ENCODE measurements around the gene SPO11.

The SPO11 gene

GRCh38 chr20:57374343-57374930, 44.8 kb downstream of the SPO11 start:
- FAIRE-seq (no peak), DNase-seq (ENCODE audit: low spot score) (no peak)

- no peak for DNase-seq (ENCODE audit: low spot score)
- no peak for FAIRE-seq
Measured at GRCh38 chr20:57374931-57375651, 45.5 kb downstream of the SPO11 start.

- FAIRE-seq (peak; percentile 9), DNase-seq (ENCODE audit: low spot score) (no peak)
Measured at GRCh38 chr20:57375652-57376230, 46.1 kb downstream of the SPO11 start.

DNA sequence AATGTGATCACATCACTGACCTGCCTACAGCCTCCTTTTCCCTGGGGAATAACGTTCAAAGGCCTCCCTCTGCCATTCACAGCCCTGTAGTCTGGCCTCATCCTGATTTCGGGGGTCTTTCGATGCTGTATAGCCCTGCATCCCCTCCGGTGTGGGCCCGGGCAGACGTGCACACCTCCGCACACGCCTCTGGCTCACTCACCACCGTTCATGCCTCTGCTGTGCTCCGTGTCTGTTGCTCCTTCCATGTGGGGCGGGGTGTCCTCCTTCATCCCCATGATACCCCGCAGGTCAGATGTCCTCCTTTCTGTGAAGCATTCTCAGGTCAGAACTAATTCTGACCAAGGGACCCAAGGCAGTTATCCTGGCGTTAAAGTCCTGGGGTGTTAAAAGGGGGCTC, 47.7 kb downstream of the SPO11 start:
- DNase-seq (ENCODE audit: low spot score) (no peak), FAIRE-seq (peak; percentile 32)

- FAIRE-seq = no peak
- DNase-seq (ENCODE audit: low spot score) = no peak
Measured at GRCh38 chr20:57378107-57378506, 48.5 kb downstream of the SPO11 start.

DNA sequence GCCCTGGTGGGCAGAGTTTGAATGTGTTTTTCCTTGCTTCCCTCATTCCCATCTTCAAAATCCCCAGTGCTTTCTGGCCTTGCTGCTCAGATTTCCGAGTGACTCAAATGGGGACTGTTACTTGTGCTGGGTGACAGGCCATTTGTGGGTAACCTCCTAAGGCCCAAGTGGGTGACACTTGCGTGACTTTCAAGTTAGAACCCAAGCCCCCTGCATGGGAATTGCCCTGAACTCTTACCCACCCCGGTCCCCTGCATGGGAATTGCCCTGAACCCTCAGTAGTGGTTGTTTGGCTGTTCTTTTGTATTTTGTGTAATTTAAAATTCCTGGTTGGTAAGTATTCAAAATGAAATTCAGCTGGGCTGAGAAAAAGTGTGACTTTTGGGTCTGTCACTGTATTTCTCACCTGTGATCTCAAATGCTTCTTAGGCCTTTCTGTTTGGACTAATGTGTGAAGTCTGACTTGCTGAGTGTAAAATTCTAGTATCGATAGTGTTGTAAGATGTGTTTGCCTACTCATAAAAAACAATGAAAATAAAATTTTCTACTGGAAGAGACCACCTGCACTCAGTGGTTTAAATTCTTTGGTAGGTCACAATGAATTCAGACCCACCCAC, 49.2 kb downstream of the SPO11 start:
- no peak for FAIRE-seq

GRCh38 chr20:57379263-57379647, 49.7 kb downstream of the SPO11 start:
- DNase-seq (ENCODE audit: low spot score) = no peak
- FAIRE-seq = no peak

More for the DNA sequence above, 49.2 kb downstream of the SPO11 start:
- no peak for DNase-seq (ENCODE audit: low spot score)

GRCh38 chr20:57380081-57380750, 50.6 kb downstream of the SPO11 start:
- FAIRE-seq (no peak), DNase-seq (ENCODE audit: low spot score) (no peak)

GRCh38 chr20:57381596-57382503, 52.2 kb downstream of the SPO11 start:
- no peak for FAIRE-seq
- peak; percentile 89 for DNase-seq (ENCODE audit: low spot score)

DNA sequence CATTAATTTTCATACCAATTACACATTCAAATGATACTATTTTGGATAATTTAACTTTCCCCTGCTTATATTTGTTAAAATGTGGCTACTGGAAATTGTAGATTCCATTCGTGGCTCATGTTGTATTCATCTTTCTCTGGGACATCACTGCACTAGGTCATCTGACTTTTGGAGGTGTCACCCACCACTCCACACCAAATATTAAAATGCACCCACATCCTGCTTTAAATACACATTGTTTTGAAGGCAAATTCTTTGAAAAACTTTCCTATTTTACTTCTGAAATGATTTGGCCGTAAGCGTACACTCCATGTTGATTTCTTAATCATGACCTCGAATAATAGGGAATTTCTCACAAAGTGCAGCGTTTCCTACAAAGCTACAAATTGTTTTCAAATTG, 52.9 kb downstream of the SPO11 start:
- DNase-seq (ENCODE audit: low spot score) (no peak), FAIRE-seq (no peak)

DNA sequence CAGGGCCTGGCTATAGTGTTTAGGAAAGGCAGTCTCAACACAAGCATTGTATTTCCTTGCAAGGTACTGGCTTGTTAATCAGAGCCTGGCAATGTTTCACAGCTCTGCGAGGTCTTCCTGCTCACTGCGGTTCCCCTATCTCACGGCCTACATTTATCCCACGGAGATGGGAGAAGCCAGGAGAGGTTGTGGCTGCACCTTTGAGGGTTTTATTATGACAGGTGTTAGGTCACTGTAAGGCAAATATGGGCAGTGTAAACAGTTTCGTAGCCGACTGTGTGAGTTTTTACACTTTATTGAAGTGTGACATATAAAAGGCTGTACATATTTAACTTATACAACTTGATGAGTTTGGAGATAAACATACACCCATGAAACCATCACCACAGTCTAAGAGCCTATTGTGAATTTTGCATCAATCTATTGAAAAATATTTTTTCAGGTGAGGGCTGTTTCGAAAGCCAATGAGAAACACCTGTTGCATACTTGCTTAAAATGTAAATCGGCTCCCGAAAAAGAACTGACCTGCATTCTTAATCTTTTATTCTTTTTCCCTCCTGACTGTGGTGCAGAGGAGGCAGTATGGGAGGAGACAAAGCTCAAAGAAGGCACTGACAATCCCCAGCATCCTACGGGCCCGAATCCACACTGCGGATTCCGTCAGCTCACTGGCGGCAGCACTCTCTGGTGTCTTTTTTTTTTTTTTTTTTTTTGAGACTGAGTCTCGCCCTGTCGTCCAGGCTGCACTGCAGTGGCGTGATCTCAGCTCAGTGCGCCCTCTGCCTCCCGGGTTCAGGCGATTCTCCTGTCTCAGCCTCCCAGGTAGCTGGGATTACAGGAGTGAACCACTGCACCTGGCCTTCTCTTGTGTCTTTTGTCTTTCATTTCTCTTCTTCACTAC, 54.1 kb downstream of the SPO11 start:
- no peak for FAIRE-seq
- DNase-seq (ENCODE audit: low spot score) = no peak

DNA sequence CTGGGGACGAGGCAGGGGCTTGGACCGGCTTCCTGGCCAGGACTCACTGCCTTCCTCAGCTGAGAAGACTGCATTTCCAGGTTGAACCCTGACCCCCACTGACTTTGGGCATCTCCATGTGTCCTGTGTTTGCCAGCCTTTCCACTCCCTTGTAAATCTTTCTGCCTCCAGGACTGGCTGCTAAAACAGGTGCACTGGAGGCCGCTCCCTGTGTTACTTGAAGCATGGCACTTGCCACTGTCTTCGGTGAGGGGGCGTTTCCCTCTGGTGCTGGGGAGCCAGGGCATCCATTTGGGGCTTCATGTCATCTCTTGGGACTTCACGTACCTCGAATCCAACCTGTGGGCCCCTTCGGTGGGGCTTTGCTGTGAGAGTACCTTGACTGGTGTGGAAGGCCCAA, 54.9 kb downstream of the SPO11 start:
- FAIRE-seq (no peak), DNase-seq (ENCODE audit: low spot score) (no peak)

- DNase-seq (ENCODE audit: low spot score) (no peak), FAIRE-seq (no peak)
Measured at GRCh38 chr20:57384953-57385761, 55.6 kb downstream of the SPO11 start.

GRCh38 chr20:57385940-57386339, 56.3 kb downstream of the SPO11 start:
- FAIRE-seq = no peak

GRCh38 chr20:57386762-57387161, 57.2 kb downstream of the SPO11 start:
- DNase-seq (ENCODE audit: low spot score) (no peak), FAIRE-seq (no peak)

More at GRCh38 chr20:57385940-57386339, 56.3 kb downstream of the SPO11 start:
- no peak for DNase-seq (ENCODE audit: low spot score)

- DNase-seq (ENCODE audit: low spot score) = no peak
- no peak for FAIRE-seq
Measured at GRCh38 chr20:57387463-57387862, 57.9 kb downstream of the SPO11 start.

DNA sequence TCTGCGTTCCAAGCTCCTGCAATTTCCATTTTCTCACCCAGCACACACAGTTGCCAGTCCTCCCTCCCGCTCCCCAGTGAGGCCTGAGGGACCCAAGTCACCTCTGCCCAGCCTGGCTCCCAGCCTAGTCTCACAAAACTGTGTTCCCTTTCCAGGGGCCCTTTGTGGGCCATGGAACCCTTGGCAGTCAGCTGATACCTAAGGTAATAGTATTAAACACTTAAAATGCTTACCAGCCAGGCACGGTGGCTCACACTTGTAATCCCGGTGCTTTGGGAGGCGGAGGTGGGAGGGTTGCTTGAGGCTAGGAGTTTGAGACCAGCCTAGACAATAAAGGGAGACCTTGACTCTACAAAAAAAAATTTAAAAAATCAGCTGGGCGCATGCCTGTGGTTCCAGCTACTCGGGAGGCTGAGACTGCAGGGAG, 58.4 kb downstream of the SPO11 start:
- DNase-seq (ENCODE audit: low spot score) (no peak), FAIRE-seq (no peak)

DNA sequence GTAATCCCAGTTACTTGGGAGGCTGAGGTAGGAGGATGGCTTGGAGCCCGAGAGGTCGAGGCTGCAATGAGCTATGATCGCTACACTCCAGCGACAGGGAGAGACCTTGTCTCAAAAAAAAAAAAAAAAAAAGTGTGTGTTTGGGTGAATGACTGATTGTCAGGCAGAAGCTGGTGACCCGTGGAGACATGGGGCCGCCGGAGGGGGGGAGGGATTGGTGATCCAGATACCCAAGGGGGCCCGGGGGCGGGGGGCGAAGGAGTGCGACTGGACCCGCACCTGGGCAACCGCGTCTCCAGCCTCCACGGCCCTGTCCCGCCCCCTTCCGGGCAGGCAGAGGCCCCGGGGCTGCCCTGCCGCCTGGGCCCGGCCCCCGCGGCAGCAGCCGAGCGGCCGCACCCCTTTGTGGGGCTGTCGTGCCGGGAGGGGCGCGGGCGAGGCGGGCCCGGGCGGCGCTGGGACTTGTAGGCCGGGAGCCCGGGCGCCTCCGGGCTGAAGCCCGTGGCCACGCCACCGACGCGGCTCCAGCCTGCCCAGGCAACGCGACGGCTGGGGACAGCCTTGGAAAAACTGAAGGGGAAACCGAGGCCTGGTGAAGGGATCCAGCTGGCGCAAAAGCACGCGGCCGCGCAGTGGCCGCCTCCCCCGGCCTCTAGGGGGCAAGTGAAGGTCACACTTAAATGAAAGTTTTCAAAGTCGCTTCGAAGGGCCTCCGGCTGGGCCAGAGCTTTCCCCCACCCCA, 59.5 kb downstream of the SPO11 start:
- DNase-seq (ENCODE audit: low spot score) (peak; percentile 89), FAIRE-seq (no peak)
